OCI-LY7 (cell line): ENCODE measurements around the gene SLC29A3. TPM values are rescaled to one million over a fixed set of nuclear protein-coding genes. Genes with fewer than 3 reads are reported as not detected.

Experiments
- BruUV-seq: library from RNA; stranded (reverse); fragments of 400-500 nt; replicated peaks from 2 replicates; lab custom pipeline; 2021; lab: Mats Ljungman, UMichigan
- CTCF ChIA-PET: fragments of 300-600 bp; sonication (Branson Sonifier 250); formaldehyde crosslinking; loops from one replicate; lab custom pipeline; 2022; ENCODE audit warnings: antibody characterized with exemption; ENCODE audit not compliant: unreplicated experiment; lab: Charles Lee
- POLR2A ChIA-PET: fragments of 300-600 bp; sonication (Branson Sonifier 250); formaldehyde crosslinking; loops from one replicate; lab custom pipeline; 2022; ENCODE audit warnings: antibody characterized with exemption; lab: Charles Lee
- DNase-seq: peaks from one replicate; pipeline ENCODE4 v3.0.0-alpha.2; 2015; ENCODE audit warnings: low spot score
- H2AFZ ChIP-seq: fragments of 200-600 bp; sonication (generic), shearing (Covaris generic); 2 replicates; pipeline ENCODE4 v1.6.1; 2014; ENCODE audit warnings: mild to moderate bottlenecking, antibody characterized with exemption, low read length, moderate library complexity
- H3K27ac ChIP-seq: fragments of 200-600 bp; sonication (generic); 2 replicates; pipeline ENCODE4 v1.5.1; 2014; ENCODE audit warnings: mixed run types, low read depth, mild to moderate bottlenecking, moderate library complexity, low read length, inconsistent platforms; ENCODE audit not compliant: poor library complexity, severe bottlenecking
- H3K36me3 ChIP-seq: fragments of 200-600 bp; sonication (generic); 2 replicates; pipeline ENCODE4 v1.6.1; 2014; ENCODE audit warnings: mild to moderate bottlenecking, antibody characterized with exemption, low read length, moderate library complexity, mixed read lengths; ENCODE audit not compliant: insufficient read depth
- H3K4me1 ChIP-seq: fragments of 200-600 bp; sonication (generic); 2 replicates; pipeline ENCODE4 v1.5.1; 2014; ENCODE audit warnings: mild to moderate bottlenecking, low read length; ENCODE audit not compliant: insufficient read depth, poor library complexity, severe bottlenecking
- H3K4me2 ChIP-seq: fragments of 200-600 bp; sonication (generic); 2 replicates; pipeline ENCODE4 v1.6.1; 2014; ENCODE audit warnings: mild to moderate bottlenecking, low read length
- H3K4me3 ChIP-seq: fragments of 200-600 bp; sonication (generic); 2 replicates; pipeline ENCODE4 v1.5.1; 2014; ENCODE audit warnings: mild to moderate bottlenecking, low read depth, low read length; ENCODE audit not compliant: poor library complexity, severe bottlenecking
- H3K79me2 ChIP-seq: fragments of 200-600 bp; sonication (generic); 2 replicates; pipeline ENCODE4 v1.6.1; 2016; ENCODE audit warnings: low read depth, mild to moderate bottlenecking, low read length, moderate library complexity, mixed read lengths; ENCODE audit not compliant: insufficient read depth
- H3K9me2 ChIP-seq: fragments of 200-600 bp; sonication (generic); 2 replicates; pipeline ENCODE4 v1.6.1; 2016; ENCODE audit warnings: mild to moderate bottlenecking, low read length, mixed read lengths; ENCODE audit not compliant: insufficient read depth
- H3K9me3 ChIP-seq: fragments of 200-600 bp; sonication (generic); 2 replicates; pipeline ENCODE4 v1.6.1; 2014; ENCODE audit warnings: mild to moderate bottlenecking, mixed run types, low read length, mixed read lengths
- H4K20me1 ChIP-seq: fragments of 200-600 bp; sonication (generic); 2 replicates; pipeline ENCODE4 v1.6.1; 2014; ENCODE audit warnings: mild to moderate bottlenecking, antibody characterized with exemption, low read length, moderate library complexity, mixed read lengths; ENCODE audit not compliant: insufficient read depth
- EZH2phosphoT487 ChIP-seq: fragments of 200-600 bp; sonication (generic); IDR thresholded peaks from 2 replicates; pipeline ENCODE4 v1.6.1; 2018; ENCODE audit warnings: low read depth, borderline replicate concordance, mild to moderate bottlenecking, mixed run types, antibody characterized with exemption, low read length, moderate library complexity, mixed read lengths
- intact Hi-C: fragments of 100-400 bp; cut with micrococcal nuclease; formaldehyde crosslinking; loops from one replicate; pipeline ENCODE4 v1.10.0; 2022; ENCODE audit not compliant: unreplicated experiment
- total RNA-seq, 2 experiments: library from RNA; depleted of rRNA in 1 of 2; stranded (reverse); fragments of >200 nt in 1 of 2; shearing (Covaris generic) in 1 of 2; gene quantifications; 2 replicates each; pipeline ENCODE4 v1.2.3, GENCODE V29; 2014 to 2022
- TF ChIP-seq, protein P1 (sequence below): fragments of 200-600 bp; sonication (generic); conservative IDR thresholded peaks from 2 replicates; pipeline ENCODE4 v1.5.1; 2014; ENCODE audit warnings: mild to moderate bottlenecking, antibody characterized with exemption, low read length, moderate library complexity, mixed read lengths

Gene SLC29A3
- total RNA-seq, 2 experiments from 2014 or later, result 1.7 to 8.2 TPM

DNA sequence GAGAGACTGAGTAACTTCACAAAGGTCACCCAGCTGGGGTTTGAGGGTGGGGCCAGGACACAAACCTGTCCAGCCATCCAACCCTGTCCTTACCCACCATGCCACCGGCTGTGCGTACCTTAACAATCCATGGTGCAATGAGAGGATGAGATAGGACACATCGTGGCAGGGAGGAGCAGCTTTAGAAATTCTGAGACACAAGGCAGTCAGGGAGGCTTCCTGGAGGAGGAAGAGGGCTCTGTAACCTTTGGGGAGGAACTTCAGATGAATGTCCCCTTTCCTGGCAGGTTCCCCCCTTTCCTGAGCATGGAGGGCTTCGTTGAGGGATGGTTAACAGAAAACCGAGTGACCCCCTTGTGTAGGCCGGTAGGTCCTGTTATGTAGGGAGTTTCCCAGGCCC is 35.6 kb upstream of the SLC29A3 start:
- Histone ChIP-seq H3K79me2 (no peaks in the 10 kb centered on the region), H3K9me3 (no peaks in the 10 kb centered on the region), H3K4me1 (no peaks in the 10 kb centered on the region), H3K4me2 (no peak overlapping the region), H3K27ac (no peak overlapping the region), H2AFZ (no peak overlapping the region), H3K36me3 (no peaks in the 10 kb centered on the region), H4K20me1 (no peaks in the 10 kb centered on the region), H3K4me3 (no peak overlapping the region), H3K9me2 (no peaks in the 10 kb centered on the region)
- ChIA-PET CTCF (no interaction called here), POLR2A (interaction anchor here (1.0 kb wide), 1 partner anchor 13 kb away, joined by 3 read pairs; no protein-coding TSS in a partner anchor)
- intact Hi-C loops, result no loop called here
- TF ChIP-seq, protein P1, sequence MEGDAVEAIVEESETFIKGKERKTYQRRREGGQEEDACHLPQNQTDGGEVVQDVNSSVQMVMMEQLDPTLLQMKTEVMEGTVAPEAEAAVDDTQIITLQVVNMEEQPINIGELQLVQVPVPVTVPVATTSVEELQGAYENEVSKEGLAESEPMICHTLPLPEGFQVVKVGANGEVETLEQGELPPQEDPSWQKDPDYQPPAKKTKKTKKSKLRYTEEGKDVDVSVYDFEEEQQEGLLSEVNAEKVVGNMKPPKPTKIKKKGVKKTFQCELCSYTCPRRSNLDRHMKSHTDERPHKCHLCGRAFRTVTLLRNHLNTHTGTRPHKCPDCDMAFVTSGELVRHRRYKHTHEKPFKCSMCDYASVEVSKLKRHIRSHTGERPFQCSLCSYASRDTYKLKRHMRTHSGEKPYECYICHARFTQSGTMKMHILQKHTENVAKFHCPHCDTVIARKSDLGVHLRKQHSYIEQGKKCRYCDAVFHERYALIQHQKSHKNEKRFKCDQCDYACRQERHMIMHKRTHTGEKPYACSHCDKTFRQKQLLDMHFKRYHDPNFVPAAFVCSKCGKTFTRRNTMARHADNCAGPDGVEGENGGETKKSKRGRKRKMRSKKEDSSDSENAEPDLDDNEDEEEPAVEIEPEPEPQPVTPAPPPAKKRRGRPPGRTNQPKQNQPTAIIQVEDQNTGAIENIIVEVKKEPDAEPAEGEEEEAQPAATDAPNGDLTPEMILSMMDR, result no peak
- TF ChIP-seq EZH2phosphoT487, result no peak
- no peak for DNase-seq
- no TSS peak for BruUV-seq

DNA sequence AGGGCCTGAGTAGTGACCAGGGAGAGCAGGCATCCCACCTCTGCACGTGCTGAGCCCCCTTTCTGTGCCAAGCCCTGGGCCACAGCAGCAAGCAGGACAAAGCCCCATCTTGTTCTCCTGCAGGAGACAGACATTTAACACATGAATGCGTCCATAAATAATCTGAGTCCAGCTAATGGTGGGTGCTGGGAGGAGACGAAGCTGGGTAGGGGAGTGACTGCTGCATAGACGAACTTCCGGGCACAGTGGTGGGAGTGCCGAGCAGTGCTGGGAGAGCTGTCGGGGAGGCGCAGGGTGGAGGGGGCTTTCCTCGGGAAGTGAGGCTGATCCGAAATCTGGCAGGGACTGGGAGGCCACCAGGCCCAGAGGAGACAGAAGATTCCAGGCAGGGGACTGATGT is 35.2 kb upstream of the SLC29A3 start:
- no peaks in the 10 kb centered on the region for H3K9me3 ChIP-seq
- intact Hi-C loops, result no loop called here
- no TSS peak for BruUV-seq
- ChIA-PET CTCF (interaction anchor here (0.9 to 1.1 kb wide), 2 partner anchors 9 to 82 kb away, joined by 3 read pairs; no protein-coding TSS in a partner anchor), POLR2A (interaction anchor here (1.0 kb wide), 1 partner anchor 13 kb away, joined by 3 read pairs; no protein-coding TSS in a partner anchor)
- H2AFZ ChIP-seq, result no peak overlapping the region
- H3K9me2 ChIP-seq, result no peaks in the 10 kb centered on the region
- no peaks in the 10 kb centered on the region for H4K20me1 ChIP-seq
- TF ChIP-seq, protein P1, result no peak
- no peak for TF ChIP-seq EZH2phosphoT487
- no peaks in the 10 kb centered on the region for H3K36me3 ChIP-seq
- no peaks in the 10 kb centered on the region for H3K4me1 ChIP-seq
- DNase-seq, result no peak
- H3K4me3 ChIP-seq, result no peak overlapping the region
- H3K79me2 ChIP-seq, result no peaks in the 10 kb centered on the region
- H3K27ac ChIP-seq, result no peak overlapping the region
- no peak overlapping the region for H3K4me2 ChIP-seq

DNA sequence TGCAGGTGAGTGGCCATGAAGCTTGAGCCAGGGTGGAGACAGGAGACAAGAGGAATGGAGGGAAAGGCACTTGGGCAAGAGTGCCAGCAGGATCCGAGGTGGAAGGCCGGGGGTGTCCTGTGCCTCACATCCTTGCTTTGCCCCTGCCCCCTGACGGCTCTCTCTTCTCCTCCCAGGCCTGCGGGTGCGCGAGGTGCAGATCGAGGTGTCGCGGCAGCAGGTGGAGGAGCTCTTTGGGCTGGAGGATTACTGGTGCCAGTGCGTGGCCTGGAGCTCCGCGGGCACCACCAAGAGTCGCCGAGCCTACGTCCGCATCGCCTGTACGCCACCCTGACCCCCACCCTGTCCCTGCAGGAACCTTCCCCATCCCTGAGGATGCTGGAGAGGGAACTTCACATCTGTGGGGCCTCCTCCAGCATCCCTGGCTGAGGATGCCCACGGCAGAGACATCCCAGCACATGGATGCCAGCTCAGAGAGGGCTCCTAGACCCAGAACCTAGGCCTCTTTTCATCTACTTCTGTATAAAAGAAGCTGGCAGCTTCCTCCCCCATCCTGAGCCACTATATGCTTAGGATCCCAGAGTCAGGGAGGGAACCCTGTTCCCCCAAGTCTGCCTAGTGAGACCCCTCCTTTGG is 34.4 kb upstream of the SLC29A3 start:
- Histone ChIP-seq H4K20me1 (no peaks in the 10 kb centered on the region), H3K36me3 (no peaks in the 10 kb centered on the region), H3K9me2 (no peaks in the 10 kb centered on the region), H3K4me2 (no peak overlapping the region), H3K4me3 (no peak overlapping the region), H2AFZ (no peak overlapping the region), H3K27ac (no peak overlapping the region), H3K4me1 (no peaks in the 10 kb centered on the region), H3K9me3 (no peaks in the 10 kb centered on the region), H3K79me2 (no peaks in the 10 kb centered on the region)
- no TSS peak for BruUV-seq
- ChIA-PET CTCF (interaction anchor here (0.9 to 1.1 kb wide), 2 partner anchors 9 to 82 kb away, joined by 3 read pairs; no protein-coding TSS in a partner anchor), POLR2A (no interaction called here)
- intact Hi-C loops, result loop anchor here (1.0 kb wide), 2 partner anchors 359 to 381 kb away; no protein-coding TSS in a partner anchor
- DNase-seq, result no peak
- TF ChIP-seq, protein P1, result no peak
- no peak for TF ChIP-seq EZH2phosphoT487
